NCI-H146 treated with DMSO at 0.1 percent for 48 hours (cell line): ENCODE data around the gene CTSF.

Experiments
- DNase-seq: peaks from one replicate; lab custom pipeline; 2025; ENCODE audit not compliant: unreplicated experiment; lab: John Stamatoyannopoulos, UW

The CTSF gene

DNA sequence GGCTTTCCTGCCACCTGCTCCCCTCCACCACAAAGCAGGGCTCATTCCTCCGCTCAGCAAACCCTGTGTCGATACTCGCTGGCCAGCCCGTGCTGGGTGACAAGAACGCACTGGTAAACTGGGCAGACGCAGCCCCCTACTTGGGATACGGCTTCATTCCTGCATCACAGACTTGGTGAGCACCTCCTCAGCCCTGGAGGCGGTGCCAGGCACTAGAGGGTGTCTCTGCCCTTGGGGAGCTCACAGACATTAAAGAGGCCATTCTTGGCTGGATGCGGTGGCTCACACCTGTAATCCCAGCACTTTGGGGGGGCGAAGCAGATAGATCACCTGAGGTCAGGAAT lies 28.6 kb downstream of the CTSF start:
- no peak for DNase-seq

- no peak for DNase-seq
Measured at GRCh38 chr11:66539170-66539869, 29.1 kb downstream of the CTSF start.

DNA sequence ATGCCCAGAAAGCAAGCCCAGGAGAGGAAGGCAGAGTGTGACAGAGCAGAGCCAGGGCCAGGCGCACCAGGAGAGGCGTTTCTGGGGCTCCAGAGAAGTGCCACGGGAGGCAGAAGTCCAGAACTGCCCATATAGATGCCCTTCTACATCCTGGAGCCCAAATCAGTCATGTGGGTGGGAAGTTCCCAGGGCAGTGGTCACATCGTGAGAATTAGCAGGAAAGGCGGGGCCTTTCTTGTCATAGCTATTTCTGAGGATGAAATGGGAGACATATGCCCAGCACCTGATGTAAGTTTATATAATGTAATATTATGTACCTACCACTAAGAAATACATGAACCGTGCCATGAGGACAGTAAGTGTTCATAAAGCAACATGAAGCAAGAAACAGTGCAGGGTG lies 35.6 kb downstream of the CTSF start:
- DNase-seq = no peak

GRCh38 chr11:66531841-66532240 lies 36.6 kb downstream of the CTSF start:
- no peak for DNase-seq

- no peak for DNase-seq
Measured at GRCh38 chr11:66530927-66531709, 37.3 kb downstream of the CTSF start.

- DNase-seq = no peak
Measured at GRCh38 chr11:66529655-66530054, 38.8 kb downstream of the CTSF start.

GRCh38 chr11:66529069-66529468 lies 39.3 kb downstream of the CTSF start:
- no peak for DNase-seq

DNA sequence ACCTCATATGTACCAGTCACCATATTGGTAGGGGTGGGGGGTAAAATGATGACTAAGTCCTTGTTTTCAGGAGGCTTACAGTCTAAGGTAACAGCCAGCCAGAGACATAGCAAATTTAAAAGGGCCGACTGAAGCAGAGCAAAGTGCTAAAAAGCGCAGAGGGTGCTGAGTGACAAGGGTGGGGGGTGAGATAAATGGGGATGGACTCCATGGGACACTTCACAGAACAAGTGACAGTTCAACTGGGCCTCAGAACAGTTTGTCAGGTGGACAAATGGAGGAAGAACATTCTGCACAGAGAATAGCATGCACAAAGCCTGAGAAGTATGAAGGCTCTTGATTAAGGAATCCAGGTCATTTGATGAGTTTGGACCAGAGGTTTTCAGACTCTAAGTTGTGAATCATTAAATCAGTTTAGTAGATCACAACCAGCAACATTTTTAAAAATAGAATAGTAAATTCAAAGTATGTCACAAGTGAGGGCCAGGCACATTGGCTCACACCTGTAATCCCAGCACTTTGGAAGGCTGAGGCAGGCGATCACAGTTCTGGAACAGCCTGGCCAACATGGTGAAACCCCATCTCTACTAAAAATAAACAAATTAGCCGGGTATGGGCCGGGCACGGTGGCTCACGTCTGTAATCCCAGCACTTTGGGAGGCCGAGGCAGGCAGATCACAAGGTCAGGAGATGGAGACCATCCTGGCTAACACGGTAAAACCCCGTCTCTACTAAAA lies 43.9 kb downstream of the CTSF start:
- no peak for DNase-seq

GRCh38 chr11:66523611-66524010 lies 44.8 kb downstream of the CTSF start:
- no peak for DNase-seq
